K562 (cell line): Measurements from ENCODE around the gene RAB25. TPM values are rescaled to one million over a fixed set of nuclear protein-coding genes. Genes with fewer than 3 reads are reported as not detected.

Experiments used
- BDP1 ChIP-seq: IDR thresholded peaks from 3 replicates; pipeline ENCODE4 v1.6.1; 2011; ENCODE audit not compliant: insufficient read length, insufficient read depth
- CBFB ChIP-seq: sonication (generic); formaldehyde crosslinking; IDR thresholded peaks from 2 replicates; pipeline ENCODE4 v1.4.0; 2020; ENCODE audit warnings: mild to moderate bottlenecking, missing genetic modification reagents
- CCAR2 ChIP-seq: fragments of 200-400 bp; formaldehyde crosslinking; IDR thresholded peaks from 2 replicates; pipeline ENCODE4 v1.6.1; 2017; ENCODE audit warnings: mild to moderate bottlenecking, low read depth, low read length
- CCNT2 ChIP-seq: IDR thresholded peaks from 2 replicates; pipeline ENCODE4 v1.6.1; 2011; ENCODE audit warnings: borderline replicate concordance, low read depth, mild to moderate bottlenecking, moderate library complexity, mixed read lengths, low read length; ENCODE audit not compliant: insufficient read length; ENCODE audit errors: extremely low read depth
- CREM ChIP-seq: IDR thresholded peaks from 2 replicates; pipeline ENCODE4 v1.6.1; 2014; ENCODE audit warnings: antibody characterized with exemption, low read depth
- CTCF ChIP-seq, 3 experiments: IDR thresholded peaks in 2 of 3; conservative IDR thresholded peaks in 1 of 3; 2 replicates each; pipeline ENCODE4 v1.5.1; 2011 to 2012; ENCODE audit warnings: low read length in 3 of 3, mild to moderate bottlenecking in 3 of 3, control low read depth in 2 of 3, improper control_type of control experiment in 1 of 3, inconsistent platforms in 1 of 3, low read depth in 1 of 3, mixed read lengths in 1 of 3, moderate library complexity in 1 of 3; ENCODE audit not compliant: insufficient read depth in 2 of 3
- DLX4 ChIP-seq: fragments of 250-450 bp; sonication (Bioruptor Pico); IDR thresholded peaks from 2 replicates; pipeline ENCODE4 v1.6.1; 2021; ENCODE audit warnings: mild to moderate bottlenecking
- ELF2 ChIP-seq: fragments of 250-450 bp; sonication (Bioruptor Pico); IDR thresholded peaks from 2 replicates; pipeline ENCODE4 v1.5.0; 2021; ENCODE audit warnings: mild to moderate bottlenecking
- HIVEP1 ChIP-seq: fragments of 250-450 bp; sonication (Bioruptor Pico); IDR thresholded peaks from 2 replicates; pipeline ENCODE4 v1.4.0; 2020; ENCODE audit warnings: mild to moderate bottlenecking
- HOMEZ ChIP-seq: fragments of 250-450 bp; sonication (Bioruptor Pico); IDR thresholded peaks from 2 replicates; pipeline ENCODE4 v1.4.0; 2020; ENCODE audit warnings: mild to moderate bottlenecking, moderate library complexity
- KDM2B ChIP-seq: fragments of 250-450 bp; sonication (Bioruptor Pico); IDR thresholded peaks from 2 replicates; pipeline ENCODE4 v1.8.0; 2021; ENCODE audit warnings: mild to moderate bottlenecking, moderate library complexity
- MEF2A ChIP-seq: IDR thresholded peaks from 2 replicates; pipeline ENCODE4 v1.6.1; 2011; ENCODE audit warnings: low read depth, mild to moderate bottlenecking, low read length, moderate library complexity; ENCODE audit not compliant: control insufficient read depth
- NFRKB ChIP-seq: fragments of 450-650 bp; IDR thresholded peaks from 2 replicates; pipeline ENCODE4 v1.6.1; 2016; ENCODE audit warnings: low read depth
- NR3C1 ChIP-seq: sonication (generic); formaldehyde crosslinking; IDR thresholded peaks from 2 replicates; pipeline ENCODE4 v1.8.1; 2022; ENCODE audit warnings: missing genetic modification reagents
- NR4A1 ChIP-seq, 2 experiments: fragments of 250-450 bp in 1 of 2; fragments of 450-650 bp in 1 of 2; sonication (Bioruptor Pico) in 1 of 2; IDR thresholded peaks; 2 replicates each; pipeline versions ENCODE4 v1.4.0 to v1.6.1; 2016 to 2020; ENCODE audit warnings: mild to moderate bottlenecking in 2 of 2, missing compliant biosample characterization in 1 of 2, missing genetic modification characterization in 1 of 2, moderate library complexity in 1 of 2
- POLR2AphosphoS5 ChIP-seq: IDR thresholded peaks from 2 replicates; pipeline ENCODE4 v1.6.1; 2011; ENCODE audit warnings: mild to moderate bottlenecking, low read depth, low read length, moderate library complexity; ENCODE audit not compliant: control insufficient read depth, insufficient read depth
- POLR2G ChIP-seq: fragments of 200-400 bp; formaldehyde crosslinking; IDR thresholded peaks from 2 replicates; pipeline ENCODE4 v1.6.1; 2017; ENCODE audit warnings: low read depth, mild to moderate bottlenecking, antibody characterized with exemption, low read length, moderate library complexity
- SMAD1 ChIP-seq: fragments of 150-350 bp; IDR thresholded peaks from 2 replicates; pipeline ENCODE4 v1.6.1; 2014; ENCODE audit warnings: low read length, low read depth; ENCODE audit not compliant: partially characterized antibody
- SRSF1 ChIP-seq: fragments of 200-400 bp; formaldehyde crosslinking; IDR thresholded peaks from 2 replicates; pipeline ENCODE4 v1.6.1; 2017; ENCODE audit warnings: mild to moderate bottlenecking, low read depth, low read length, moderate library complexity
- THRB ChIP-seq: fragments of 450-650 bp; formaldehyde crosslinking; conservative IDR thresholded peaks from 2 replicates; pipeline ENCODE4 v1.4.0; 2022; ENCODE audit warnings: mild to moderate bottlenecking, missing genetic modification characterization
- ZFP36 ChIP-seq: fragments of 150-350 bp; IDR thresholded peaks from 2 replicates; pipeline ENCODE4 v1.6.1; 2018; ENCODE audit warnings: low read length, low read depth; ENCODE audit not compliant: partially characterized antibody
- ZNF444 ChIP-seq: fragments of 250-450 bp; sonication (Bioruptor Pico); IDR thresholded peaks from 2 replicates; pipeline ENCODE4 v1.4.0; 2020; ENCODE audit warnings: mild to moderate bottlenecking, moderate library complexity
- ZNF699 ChIP-seq: fragments of 250-450 bp; sonication (Bioruptor Pico); IDR thresholded peaks from 2 replicates; pipeline ENCODE4 v1.8.0; 2021; ENCODE audit warnings: mild to moderate bottlenecking, moderate library complexity; ENCODE audit not compliant: insufficient replicate concordance
- polyA plus RNA-seq, 8 experiments: library from polyadenylated mRNA; depleted of rRNA in 4 of 8; stranded (reverse) in 5 of 8; unstranded in 3 of 8; fragments of >200 nt; fragmentation: Nextera tagmentation in 2 of 8; fragmentation: Illumina TruSeq in 1 of 8; extraction: Ambion mirVana in 2 of 8; extraction: Trizol in 1 of 8; gene quantifications; 2 replicates each; pipeline versions ENCODE4 v1.2.1 to v1.2.3, GENCODE V29; 2011 to 2014; ENCODE audit warnings: inconsistent platforms in 1 of 8, missing spikeins in 1 of 8
- total RNA-seq, 7 experiments: library from RNA; depleted of rRNA in 6 of 7; stranded (reverse); fragments of >200 nt in 6 of 7; fragmentation: Illumina TruSeq in 2 of 7; extraction: Trizol in 2 of 7; gene quantifications; 2 replicates each; pipeline versions ENCODE4 v1.2.1 to v1.2.3, GENCODE V29; 2011 to 2021; ENCODE audit warnings: low replicate concordance in 1 of 7

RAB25 gene
- total and polyA plus RNA-seq, 9 of the 15 experiments (the other 6 are each of a cell fraction or from before 2014, with no cell fraction given), result 0.10 to 0.27 (median 0.13) TPM; not detected in 6

- TF ChIP-seq THRB (CRISPR knock-in tag) (no peak), ZNF444 (CRISPR knock-in tag) (no peak), ZNF699 (CRISPR knock-in tag) (no peak), SRSF1 (no peak), MEF2A (no peak), NR3C1 (no peak), HOMEZ (CRISPR knock-in tag) (no peak), CCNT2 (peak; percentile 49), POLR2G (peak; percentile 88), NR4A1 (CRISPR knock-in tag; IDR thresholded peaks at IDR 0.05) (no peak), NR4A1 (tag; IDR thresholded peaks at IDR 0.05) (peak; percentile 39; the same call in 1 of the 2 replicates), HIVEP1 (CRISPR knock-in tag) (no peak), CTCF (IDR thresholded peaks at IDR 0.05 in 2 of 3, conservative IDR thresholded peaks at IDR 0.05 in 1 of 3; ENCODE audit: insufficient read depth in 2 of 3, low read depth in 1 of 3, low read length in 3 of 3) (peak in 1 of 3 experiments; percentile 17; a peak in 1 of 6 replicates), ZFP36 (no peak), NFRKB (peak; percentile 54; the same call in 1 of the 2 replicates), POLR2AphosphoS5 (peak; percentile 59), KDM2B (CRISPR knock-in tag) (no peak; the same call in 1 of the 2 replicates), CREM (peak; percentile 88), CCAR2 (no peak), DLX4 (CRISPR knock-in tag) (no peak), SMAD1 (peak; percentile 20), CBFB (CRISPR knock-in tag) (no peak; the same call in 1 of the 2 replicates), BDP1 (no peak), ELF2 (CRISPR knock-in tag) (peak; percentile 66; the same call in 1 of the 2 replicates)
These were observed 6.3 kb upstream of the RAB25 start, which contains the start of gene LAMTOR2 (continued) for GRCh38 chr1:156054500-156055280.
